Spinal cord (tissue), 10 donors: Measurements from ENCODE around the gene ZNF785. TPM values are rescaled to one million over a fixed set of nuclear protein-coding genes. Genes with fewer than 3 reads are reported as not detected.
"Not testable (repeated sequence)": the region's sequence is repeated elsewhere in the genome, so short reads cannot be mapped to it uniquely, and the experiment has no call there.

Experiments
- DNase-seq, 6 donors: peaks; one replicate each; pipeline versions ENCODE4 v3.0.0 to v3.0.0-alpha.2; 2013 to 2015; ENCODE audit warnings: low spot score in 6 of 6, low read depth in 4 of 6
- H3K27ac ChIP-seq: one replicate; pipeline ENCODE4 v1.5.1; 2013; ENCODE audit warnings: low read depth, low read length, control low read depth
- H3K27me3 ChIP-seq: one replicate; pipeline ENCODE4 v1.6.1; 2013; ENCODE audit warnings: low read length; ENCODE audit not compliant: control insufficient read depth, insufficient read depth
- H3K36me3 ChIP-seq: one replicate; pipeline ENCODE4 v1.6.1; 2013; ENCODE audit warnings: low read length; ENCODE audit not compliant: control insufficient read depth, insufficient read depth
- H3K4me1 ChIP-seq: one replicate; pipeline ENCODE4 v1.6.1; 2013; ENCODE audit warnings: low read length; ENCODE audit not compliant: control insufficient read depth, insufficient read depth
- H3K4me3 ChIP-seq: one replicate; pipeline ENCODE4 v1.5.1; 2013; ENCODE audit warnings: low read depth, low read length, control low read depth
- H3K9me3 ChIP-seq: one replicate; pipeline ENCODE4 v1.6.1; 2013; ENCODE audit warnings: low read length; ENCODE audit not compliant: control insufficient read depth, insufficient read depth
- WGBS: methylation state at CpG from one replicate; pipeline ENCODE4 v1.1.5; 2013; ENCODE audit warnings: missing lambda C conversion rate; ENCODE audit not compliant: insufficient coverage; 5-methylcytosine and 5-hydroxymethylcytosine counted together
- polyA plus RNA-seq, 2 donors: library from polyadenylated mRNA; unstranded; fragments of 120-200 nt; gene quantifications; one replicate each; pipeline ENCODE4 v1.2.1, GENCODE V29; 2013; ENCODE audit not compliant: insufficient read length in 2 of 2
- total RNA-seq, 2 donors: library from RNA; depleted of rRNA in 1 of 2; stranded (reverse); fragments of 120-200 nt in 1 of 2; fragments of >200 nt in 1 of 2; gene quantifications; one replicate each; pipeline versions ENCODE4 v1.2.3 to v1.2.4, GENCODE V29; 2013 to 2014
- donor health status: healthy.

The ZNF785 gene
- total and polyA plus RNA-seq, 4 donors, result 12.5 to 37.7 (median 19.5) TPM

- no peak overlapping the region for H3K4me3 ChIP-seq
- H3K27ac ChIP-seq, result no peak overlapping the region
- H3K9me3 ChIP-seq, result no peaks in the 10 kb centered on the region
- peaks cover 50% of the 10 kb centered on the region for H3K36me3 ChIP-seq
- 92% methylated on average over 49 of the region's 49 CpGs for WGBS
- H3K27me3 ChIP-seq, result no peaks in the 10 kb centered on the region
- peaks cover 11% of the 10 kb centered on the region for H3K4me1 ChIP-seq
- no peak for DNase-seq
These were observed 18.9 kb upstream of the ZNF785 start for GRCh38 chr16:30604316-30604947.

DNA sequence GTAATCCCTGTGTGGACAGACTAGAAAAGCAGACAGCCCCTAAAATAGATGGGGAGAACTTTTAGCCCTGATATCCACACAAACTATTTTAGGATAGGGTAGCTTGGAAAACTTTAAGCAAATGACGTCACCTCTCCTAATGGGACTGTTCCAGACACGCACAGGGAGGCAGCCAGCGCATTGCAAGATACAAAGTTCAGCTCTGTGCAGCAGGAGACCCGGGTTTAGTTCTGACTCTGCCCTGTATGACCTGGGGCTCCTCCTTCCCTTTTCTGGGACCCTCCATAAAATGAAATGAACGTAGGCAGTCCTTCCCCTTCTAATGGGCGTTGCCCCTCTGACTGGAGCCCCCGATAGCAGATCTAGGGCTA is 18.4 kb upstream of the ZNF785 start:
- H3K4me1 ChIP-seq, result peaks cover 9% of the 10 kb centered on the region
- H3K27ac ChIP-seq, result no peak overlapping the region
- H3K36me3 ChIP-seq, result peaks cover 50% of the 10 kb centered on the region
- 93% methylated on average over 7 of the region's 7 CpGs for WGBS
- no peak for DNase-seq
- H3K4me3 ChIP-seq, result no peak overlapping the region
- H3K27me3 ChIP-seq, result no peaks in the 10 kb centered on the region
- H3K9me3 ChIP-seq, result no peaks in the 10 kb centered on the region

- Histone ChIP-seq H3K36me3 (peaks cover 44% of the 10 kb centered on the region), H3K9me3 (no peaks in the 10 kb centered on the region), H3K4me1 (peaks cover 6% of the 10 kb centered on the region), H3K27me3 (no peaks in the 10 kb centered on the region), H3K27ac (no peak overlapping the region), H3K4me3 (no peak overlapping the region)
- DNase-seq, result no peak
- WGBS, result 75% methylated on average over 3 of the region's 4 CpGs
These were observed 17.2 kb upstream of the ZNF785 start for GRCh38 chr16:30602616-30603277.

- H3K36me3 ChIP-seq, result peaks cover 36% of the 10 kb centered on the region
- no peak overlapping the region for H3K4me3 ChIP-seq
- DNase-seq, result no peak
- H3K9me3 ChIP-seq, result no peaks in the 10 kb centered on the region
- H3K27ac ChIP-seq, result no peak overlapping the region
- no peaks in the 10 kb centered on the region for H3K27me3 ChIP-seq
- 100% methylated on average over 1 of the region's 4 CpGs for WGBS
- H3K4me1 ChIP-seq, result peaks cover 6% of the 10 kb centered on the region
These were observed 16.5 kb upstream of the ZNF785 start for GRCh38 chr16:30601966-30602365.

DNA sequence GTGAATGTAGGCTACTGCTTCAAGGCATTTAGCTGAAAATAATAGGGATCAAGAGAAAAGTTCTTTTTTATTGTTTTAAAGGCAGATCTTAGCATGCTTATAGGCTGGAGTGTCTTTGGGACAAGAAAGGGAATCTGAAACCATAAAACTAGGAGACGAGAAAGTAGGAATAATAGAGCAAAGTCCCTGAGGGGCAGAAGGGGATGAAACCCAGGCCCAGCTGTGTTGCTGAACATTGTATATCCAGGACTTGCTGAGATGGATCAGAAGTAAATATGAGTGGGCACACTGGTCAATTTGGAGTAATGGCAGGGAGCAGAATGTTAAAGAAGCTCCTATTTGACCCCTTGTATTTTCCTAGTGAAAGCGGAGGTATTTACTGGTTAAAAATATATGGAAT is 15.4 kb upstream of the ZNF785 start:
- Histone ChIP-seq H3K27ac (no peak overlapping the region), H3K4me3 (no peak overlapping the region), H3K9me3 (no peaks in the 10 kb centered on the region), H3K4me1 (peaks cover 6% of the 10 kb centered on the region), H3K27me3 (no peaks in the 10 kb centered on the region), H3K36me3 (peaks cover 29% of the 10 kb centered on the region)
- 95% methylated on average over 1 of the region's 2 CpGs for WGBS
- no peak for DNase-seq

- DNase-seq, result no peak
- Histone ChIP-seq H3K4me3 (no peak overlapping the region), H3K27me3 (no peaks in the 10 kb centered on the region), H3K9me3 (no peaks in the 10 kb centered on the region), H3K36me3 (peaks cover 24% of the 10 kb centered on the region), H3K27ac (no peak overlapping the region), H3K4me1 (peaks cover 4% of the 10 kb centered on the region)
- WGBS, result 100% methylated on average over 3 of the region's 3 CpGs
These were observed 14.7 kb upstream of the ZNF785 start for GRCh38 chr16:30600215-30600614.

- Histone ChIP-seq H3K4me1 (no peaks in the 10 kb centered on the region), H3K27me3 (no peaks in the 10 kb centered on the region), H3K36me3 (peaks cover 9% of the 10 kb centered on the region), H3K27ac (no peak overlapping the region), H3K4me3 (no peak overlapping the region), H3K9me3 (no peaks in the 10 kb centered on the region)
- DNase-seq, result no peak
- WGBS, result no CpG with 5 or more reads among the region's 4 CpGs
These were observed 7.4 kb upstream of the ZNF785 start for GRCh38 chr16:30592871-30593270.

DNA sequence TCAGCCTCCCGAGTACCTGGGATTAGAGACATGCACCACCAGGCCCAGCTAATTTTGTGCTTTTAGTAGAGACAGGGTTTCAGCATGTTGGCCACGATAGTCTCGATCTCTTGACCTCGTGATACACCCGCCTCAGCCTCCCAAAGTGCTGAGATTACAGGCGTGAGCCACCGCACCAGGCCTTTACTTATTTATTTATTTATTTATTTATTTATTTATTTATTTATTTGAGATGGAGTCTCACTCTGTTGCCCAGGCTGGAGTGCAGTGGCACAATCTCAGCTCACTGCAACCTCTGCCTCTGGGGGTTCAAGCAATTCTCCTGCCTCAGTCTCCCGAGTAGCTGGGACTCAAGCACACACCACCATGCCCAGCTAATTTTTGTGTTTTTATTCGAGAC is 5.4 kb upstream of the ZNF785 start:
- WGBS, result 100% methylated on average over 2 of the region's 9 CpGs
- H3K4me1 ChIP-seq, H3K4me3 ChIP-seq, DNase-seq, H3K27me3 ChIP-seq, H3K27ac ChIP-seq, H3K9me3 ChIP-seq: not testable (repeated sequence)
- peaks cover 12% of the 10 kb centered on the region for H3K36me3 ChIP-seq

DNA sequence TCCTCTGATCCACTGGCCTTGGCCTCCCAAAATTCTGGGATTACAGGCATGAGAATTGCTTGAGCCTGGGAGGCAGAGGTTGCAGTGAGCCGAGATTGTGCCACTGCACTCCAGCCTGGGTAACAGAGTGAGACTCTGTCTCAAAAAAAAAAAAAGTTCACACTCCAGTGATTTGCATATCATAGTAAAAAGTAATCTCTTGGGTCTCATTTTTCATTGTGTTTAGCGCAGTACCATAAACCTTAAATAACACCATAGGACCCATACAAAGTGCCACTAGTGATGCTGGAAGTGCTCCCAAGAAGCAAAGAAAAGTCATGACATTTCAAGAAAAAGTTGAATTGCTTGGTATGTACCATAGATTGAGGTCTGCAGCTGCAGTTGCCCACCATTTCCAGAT is 4.1 kb upstream of the ZNF785 start:
- not testable (repeated sequence) for H3K9me3 ChIP-seq, DNase-seq, H3K4me3 ChIP-seq, H3K27me3 ChIP-seq, H3K27ac ChIP-seq
- Histone ChIP-seq H3K4me1 (peaks cover 16% of the 10 kb centered on the region), H3K36me3 (peaks cover 12% of the 10 kb centered on the region)
- no CpG with 5 or more reads among the region's 2 CpGs for WGBS

- Histone ChIP-seq H3K36me3 (peaks cover 12% of the 10 kb centered on the region), H3K4me3 (no peak overlapping the region), H3K27me3 (no peaks in the 10 kb centered on the region), H3K9me3 (no peaks in the 10 kb centered on the region), H3K4me1 (peaks cover 20% of the 10 kb centered on the region), H3K27ac (no peak overlapping the region)
- no peak for DNase-seq
- no CpG with 5 or more reads among the region's 2 CpGs for WGBS
These were observed 3.2 kb upstream of the ZNF785 start for GRCh38 chr16:30588651-30589050.
